Vagina (tissue), 2 donors: ENCODE data around the gene RSRC2. TPM values are rescaled to one million over a fixed set of nuclear protein-coding genes. Genes with fewer than 3 reads are reported as not detected.

Experiments used
- DNase-seq, 2 donors: peaks; one replicate each; pipeline ENCODE4 v3.0.0-alpha.2; 2017; ENCODE audit errors: extremely low spot score in 2 of 2
- H3K27ac ChIP-seq: fragments of 200-600 bp; sonication (generic); one replicate; pipeline ENCODE4 v1.5.1; 2019
- H3K27me3 ChIP-seq: fragments of 200-600 bp; sonication (generic); one replicate; pipeline ENCODE4 v1.5.1; 2019
- H3K36me3 ChIP-seq, 2 donors: fragments of 200-600 bp; sonication (generic); one replicate each; pipeline ENCODE4 v1.5.1; 2017 to 2019
- H3K4me1 ChIP-seq: fragments of 200-600 bp; sonication (generic); one replicate; pipeline ENCODE4 v1.5.1; 2019
- H3K4me3 ChIP-seq, 2 donors: fragments of 200-600 bp; sonication (generic); 1 replicate in 1 of 2; 2 replicates in 1 of 2; pipeline ENCODE4 v1.5.1; 2016 to 2019
- H3K9me3 ChIP-seq: fragments of 200-600 bp; sonication (generic); one replicate; pipeline ENCODE4 v1.5.1; 2019
- CTCF ChIP-seq, 3 experiments: fragments of 450-650 bp in 2 of 3; fragments of 200-600 bp in 1 of 3; sonication (generic) in 1 of 3; IDR thresholded peaks; one replicate each; pipeline ENCODE4 v1.5.1; 2017 to 2019; ENCODE audit warnings: antibody characterized with exemption in 3 of 3, mild to moderate bottlenecking in 2 of 3, moderate library complexity in 2 of 3
- POLR2A ChIP-seq, 2 donors: fragments of 450-650 bp; IDR thresholded peaks; one replicate each; pipeline ENCODE4 v1.6.1; 2017; ENCODE audit warnings: antibody characterized with exemption in 2 of 2, mild to moderate bottlenecking in 2 of 2, moderate library complexity in 2 of 2
- POLR2AphosphoS5 ChIP-seq, 2 donors: sonication (generic); formaldehyde crosslinking; IDR thresholded peaks; one replicate each; pipeline ENCODE4 v1.9.0; 2017; ENCODE audit warnings: antibody characterized with exemption in 2 of 2, mild to moderate bottlenecking in 2 of 2, low read depth in 1 of 2; ENCODE audit not compliant: insufficient read depth in 1 of 2
- intact Hi-C: fragments of 100-400 bp; cut with DNase I; formaldehyde crosslinking; loops from one replicate; pipeline ENCODE4 v1.15.1; 2023
- total RNA-seq: library from RNA; depleted of rRNA; stranded (reverse); fragments of >200 nt; gene quantifications from one replicate; pipeline ENCODE4 v1.2.3, GENCODE V29; 2016

Gene RSRC2
- total RNA-seq, 1 donor from 2014 or later: 93.3 TPM

DNA sequence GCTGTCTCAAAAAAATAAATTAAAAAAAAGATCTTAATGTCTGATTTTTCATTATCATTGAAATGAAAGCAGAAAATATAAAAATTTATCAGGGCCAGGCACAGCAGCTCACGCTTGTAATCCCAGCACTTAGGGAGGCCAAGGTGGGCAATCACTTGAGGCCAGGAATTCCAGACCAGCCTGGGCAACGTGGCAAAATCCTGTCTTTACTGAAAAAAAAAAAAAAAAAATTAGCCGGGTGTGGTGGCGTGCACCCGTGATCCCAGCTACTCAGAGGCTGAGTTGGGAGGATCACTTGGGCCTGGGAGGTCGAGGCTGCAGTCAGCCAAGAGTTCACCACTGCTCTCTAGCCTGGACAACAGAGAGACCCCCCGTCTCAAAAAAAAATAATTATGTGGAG is 66.7 kb downstream of the RSRC2 start:
- no peak overlapping the region for H3K27ac ChIP-seq
- peaks cover 5% of the 10 kb centered on the region for H3K4me1 ChIP-seq
- H3K27me3 ChIP-seq: no peaks in the 10 kb centered on the region
- H3K4me3 ChIP-seq: no peak overlapping the region
- intact Hi-C loops: no loop called here
- H3K36me3 ChIP-seq: no peaks in the 10 kb centered on the region
- no peaks in the 10 kb centered on the region for H3K9me3 ChIP-seq
- no peak for TF ChIP-seq CTCF (IDR thresholded peaks at IDR 0.05)
- no peak for TF ChIP-seq POLR2AphosphoS5 (IDR thresholded peaks at IDR 0.05; ENCODE audit: insufficient read depth in 1 of 2, low read depth in 1 of 2)
- no peak for TF ChIP-seq POLR2A (IDR thresholded peaks at IDR 0.05)
- no peak for DNase-seq

DNA sequence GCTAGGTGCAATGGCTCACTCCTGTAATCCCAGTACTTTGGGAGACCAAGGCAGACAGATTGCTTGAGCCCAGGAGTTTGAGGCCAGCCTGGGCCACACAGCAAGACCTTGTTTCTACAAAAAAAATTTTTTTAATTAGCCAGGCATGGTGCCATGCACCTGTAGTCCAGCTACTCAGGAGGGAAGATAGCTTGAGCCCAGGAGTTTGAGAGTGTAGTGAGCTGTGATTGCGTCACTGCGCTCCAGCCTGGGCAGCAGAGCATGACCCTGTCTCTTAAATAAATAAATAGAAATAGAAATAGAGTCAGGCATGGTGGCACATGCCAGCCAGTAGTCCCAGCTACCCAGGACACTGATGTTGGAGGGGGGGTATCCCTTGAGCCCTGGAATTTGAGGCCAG is 67.5 kb downstream of the RSRC2 start:
- H3K27ac ChIP-seq: no peak overlapping the region
- H3K27me3 ChIP-seq: no peaks in the 10 kb centered on the region
- H3K9me3 ChIP-seq: no peaks in the 10 kb centered on the region
- H3K4me1 ChIP-seq: no peaks in the 10 kb centered on the region
- TF ChIP-seq POLR2A (IDR thresholded peaks at IDR 0.05) (no peak), POLR2AphosphoS5 (IDR thresholded peaks at IDR 0.05; ENCODE audit: insufficient read depth in 1 of 2, low read depth in 1 of 2) (no peak), CTCF (IDR thresholded peaks at IDR 0.05) (no peak)
- intact Hi-C loops: no loop called here
- no peaks in the 10 kb centered on the region for H3K36me3 ChIP-seq
- no peak for DNase-seq
- H3K4me3 ChIP-seq: no peak overlapping the region

DNA sequence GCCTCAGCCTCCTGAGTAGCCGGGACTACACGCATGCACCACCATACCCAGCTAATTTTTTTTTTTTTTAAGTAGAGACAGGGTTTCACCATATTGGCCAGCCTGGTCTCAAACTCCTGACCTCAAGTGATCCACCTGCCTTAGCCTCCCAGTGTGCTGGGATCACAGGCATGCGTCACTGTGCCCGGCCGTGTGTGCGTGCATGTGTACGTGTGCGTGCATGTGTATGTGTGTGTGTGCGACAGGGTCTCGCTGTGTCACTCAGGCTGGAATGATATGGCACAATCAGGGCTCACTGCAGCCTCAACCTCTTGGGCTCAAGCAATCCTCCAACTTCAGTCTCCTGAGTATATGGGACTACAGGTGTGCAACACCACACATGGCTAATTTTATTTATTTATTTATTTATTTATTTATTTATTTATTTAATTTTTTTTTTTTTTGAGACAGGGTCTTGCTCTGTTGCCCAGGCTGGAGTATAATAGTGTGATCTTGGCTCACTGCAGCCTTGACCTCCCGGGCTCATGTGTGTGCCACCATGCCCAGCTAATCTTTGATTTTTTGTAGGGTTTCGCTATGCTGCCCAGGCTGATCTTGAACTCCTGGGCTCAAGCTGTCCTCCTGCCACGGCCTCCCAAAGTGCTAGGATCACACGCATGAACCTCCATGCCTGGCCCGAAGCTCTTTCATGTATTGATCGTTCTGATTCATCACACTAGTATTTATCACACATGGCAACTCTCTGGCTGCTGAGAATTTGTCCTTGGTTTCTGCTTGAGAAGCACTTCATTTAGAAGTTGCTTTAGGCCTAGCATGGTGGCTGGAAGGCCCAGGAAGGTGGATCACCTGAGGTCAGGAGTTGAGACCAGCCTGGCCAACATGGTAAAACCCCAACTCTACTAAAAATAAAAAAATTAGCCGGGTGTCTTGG is 68.4 kb downstream of the RSRC2 start:
- Histone ChIP-seq H3K27me3 (no peaks in the 10 kb centered on the region), H3K27ac (no peak overlapping the region), H3K9me3 (no peaks in the 10 kb centered on the region), H3K36me3 (no peaks in the 10 kb centered on the region), H3K4me3 (no peak overlapping the region), H3K4me1 (no peaks in the 10 kb centered on the region)
- intact Hi-C loops: no loop called here
- TF ChIP-seq POLR2AphosphoS5 (IDR thresholded peaks at IDR 0.05; ENCODE audit: insufficient read depth in 1 of 2, low read depth in 1 of 2) (no peak), CTCF (IDR thresholded peaks at IDR 0.05) (no peak), POLR2A (IDR thresholded peaks at IDR 0.05) (no peak)
- no peak for DNase-seq

DNA sequence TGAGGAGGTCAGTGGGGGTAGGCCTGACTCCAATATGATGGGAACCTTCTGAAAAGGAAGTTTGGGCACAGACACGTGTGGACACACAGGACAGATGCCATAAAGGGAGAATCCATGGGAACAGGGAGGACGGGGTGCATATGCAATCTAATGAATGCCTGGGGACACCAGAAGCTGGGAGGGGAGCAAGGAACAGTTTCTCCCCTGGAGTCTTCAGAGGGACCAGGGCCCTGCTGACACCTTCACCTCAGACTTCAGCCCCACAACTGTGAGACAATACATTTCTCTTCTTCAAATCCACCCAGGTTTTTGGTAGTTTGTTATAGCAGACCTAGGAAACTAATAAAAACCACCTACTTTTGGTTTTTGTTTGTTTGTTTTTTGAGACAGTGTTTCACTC is 69.1 kb downstream of the RSRC2 start:
- Histone ChIP-seq H3K27me3 (no peaks in the 10 kb centered on the region), H3K4me1 (no peaks in the 10 kb centered on the region), H3K27ac (no peak overlapping the region), H3K9me3 (no peaks in the 10 kb centered on the region), H3K36me3 (no peaks in the 10 kb centered on the region), H3K4me3 (no peak overlapping the region)
- intact Hi-C loops: no loop called here
- no peak for DNase-seq
- no peak for TF ChIP-seq CTCF (IDR thresholded peaks at IDR 0.05)
- no peak for TF ChIP-seq POLR2AphosphoS5 (IDR thresholded peaks at IDR 0.05; ENCODE audit: insufficient read depth in 1 of 2, low read depth in 1 of 2)
- TF ChIP-seq POLR2A (IDR thresholded peaks at IDR 0.05): no peak

DNA sequence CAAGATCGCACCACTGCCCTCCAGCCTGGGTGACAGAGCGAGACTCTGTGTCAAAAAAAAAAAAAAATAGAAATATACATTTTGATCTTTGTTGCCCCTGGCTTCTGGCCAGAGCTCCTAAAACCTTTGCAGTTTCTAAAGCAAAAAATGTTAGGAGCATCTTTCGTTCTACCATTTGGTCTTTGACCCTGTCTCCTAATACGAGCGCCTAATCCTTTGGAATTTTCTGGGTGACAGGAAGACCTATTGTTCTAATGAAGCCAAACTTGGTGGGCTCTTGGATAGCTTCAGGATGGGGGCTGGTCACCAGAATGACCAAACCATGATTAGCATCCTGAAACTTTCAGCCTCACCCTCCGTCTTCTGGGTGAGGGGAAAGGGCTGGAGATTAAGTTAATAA is 72.0 kb downstream of the RSRC2 start:
- Histone ChIP-seq H3K27ac (no peak overlapping the region), H3K4me3 (no peak overlapping the region), H3K27me3 (no peaks in the 10 kb centered on the region), H3K4me1 (no peaks in the 10 kb centered on the region), H3K9me3 (no peaks in the 10 kb centered on the region), H3K36me3 (no peaks in the 10 kb centered on the region)
- no peak for DNase-seq
- intact Hi-C loops: no loop called here
- TF ChIP-seq POLR2AphosphoS5 (IDR thresholded peaks at IDR 0.05; ENCODE audit: insufficient read depth in 1 of 2, low read depth in 1 of 2) (no peak), POLR2A (IDR thresholded peaks at IDR 0.05) (no peak), CTCF (IDR thresholded peaks at IDR 0.05) (no peak)
